ENCODE measurements around the gene CAVIN3.

DNA sequence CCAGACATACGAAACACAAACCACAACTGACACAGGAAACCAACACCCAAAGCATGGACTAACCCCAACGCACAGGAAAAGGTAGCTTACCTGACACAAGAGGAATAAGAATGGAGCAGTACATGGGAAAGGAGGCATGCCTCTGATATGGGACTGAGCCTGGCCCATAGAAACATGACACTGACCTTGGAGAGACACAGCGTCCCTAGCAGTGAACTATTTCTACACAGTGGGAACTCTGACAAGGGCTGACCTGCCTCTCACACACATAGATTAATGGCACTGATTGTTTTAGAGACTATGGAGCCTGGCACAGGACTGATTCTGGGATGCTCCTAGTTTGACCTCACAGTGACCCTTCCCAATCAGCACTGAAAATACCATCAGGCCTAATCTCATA lies 48.7 kb downstream of the CAVIN3 start:
- TF ChIP-seq, protein P1, sequence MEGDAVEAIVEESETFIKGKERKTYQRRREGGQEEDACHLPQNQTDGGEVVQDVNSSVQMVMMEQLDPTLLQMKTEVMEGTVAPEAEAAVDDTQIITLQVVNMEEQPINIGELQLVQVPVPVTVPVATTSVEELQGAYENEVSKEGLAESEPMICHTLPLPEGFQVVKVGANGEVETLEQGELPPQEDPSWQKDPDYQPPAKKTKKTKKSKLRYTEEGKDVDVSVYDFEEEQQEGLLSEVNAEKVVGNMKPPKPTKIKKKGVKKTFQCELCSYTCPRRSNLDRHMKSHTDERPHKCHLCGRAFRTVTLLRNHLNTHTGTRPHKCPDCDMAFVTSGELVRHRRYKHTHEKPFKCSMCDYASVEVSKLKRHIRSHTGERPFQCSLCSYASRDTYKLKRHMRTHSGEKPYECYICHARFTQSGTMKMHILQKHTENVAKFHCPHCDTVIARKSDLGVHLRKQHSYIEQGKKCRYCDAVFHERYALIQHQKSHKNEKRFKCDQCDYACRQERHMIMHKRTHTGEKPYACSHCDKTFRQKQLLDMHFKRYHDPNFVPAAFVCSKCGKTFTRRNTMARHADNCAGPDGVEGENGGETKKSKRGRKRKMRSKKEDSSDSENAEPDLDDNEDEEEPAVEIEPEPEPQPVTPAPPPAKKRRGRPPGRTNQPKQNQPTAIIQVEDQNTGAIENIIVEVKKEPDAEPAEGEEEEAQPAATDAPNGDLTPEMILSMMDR (conservative IDR thresholded peaks at IDR 0.05 in 1 of 2, IDR thresholded peaks at IDR 0.05 in 1 of 2; ENCODE audit: extremely low read depth in 1 of 2, insufficient read depth in 1 of 2, low read depth in 1 of 2, low read length in 2 of 2) = no peak
- no peak for TF ChIP-seq EZH2 (IDR thresholded peaks at IDR 0.05; ENCODE audit: borderline replicate concordance, low read length)

All from mammary epithelial cell (primary cell).